Glutamatergic neuron (in vitro differentiated cells): ENCODE results near the gene CMTM4. TPM values are rescaled to one million over a fixed set of nuclear protein-coding genes. Genes with fewer than 3 reads are reported as not detected.

Source experiments
- DNase-seq: peaks from one replicate; pipeline ENCODE4 v3.0.0; 2022
- H3K27ac Mint-ChIP-seq: one replicate; pipeline ENCODE4 v1.8.0; 2020; ENCODE audit warnings: mild to moderate bottlenecking, mixed read lengths, inconsistent platforms; ENCODE audit not compliant: unreplicated experiment
- H3K27me3 Mint-ChIP-seq: one replicate; pipeline ENCODE4 v1.8.0; 2020; ENCODE audit warnings: mild to moderate bottlenecking, moderate library complexity, mixed read lengths, inconsistent platforms; ENCODE audit not compliant: unreplicated experiment
- H3K36me3 Mint-ChIP-seq: one replicate; pipeline ENCODE4 v1.8.0; 2020; ENCODE audit warnings: mild to moderate bottlenecking, mixed read lengths, inconsistent platforms; ENCODE audit not compliant: unreplicated experiment
- H3K4me1 Mint-ChIP-seq: one replicate; pipeline ENCODE4 v1.8.0; 2020; ENCODE audit warnings: mild to moderate bottlenecking, low read depth, mixed read lengths, inconsistent platforms; ENCODE audit not compliant: unreplicated experiment
- H3K4me3 Mint-ChIP-seq: one replicate; pipeline ENCODE4 v1.8.0; 2020; ENCODE audit warnings: mild to moderate bottlenecking, mixed read lengths, inconsistent platforms; ENCODE audit not compliant: unreplicated experiment
- H3K9me3 Mint-ChIP-seq: one replicate; pipeline ENCODE4 v1.8.0; 2020; ENCODE audit warnings: mild to moderate bottlenecking, moderate library complexity, mixed read lengths, inconsistent platforms; ENCODE audit not compliant: unreplicated experiment
- CTCF ChIP-seq: fragments of 200-600 bp; sonication (generic); IDR thresholded peaks from one replicate; pipeline ENCODE4 v1.5.0; 2021; ENCODE audit not compliant: partially characterized antibody, unreplicated experiment
- total RNA-seq: library from RNA; stranded (reverse); fragmentation: NEBNext Ultra II Directional; extraction: Animal tissue kit (Norgen Biotek cat#: 25700); gene quantifications from one replicate; pipeline ENCODE4 v1.2.1, GENCODE V29; 2021; ENCODE audit not compliant: unreplicated experiment

Gene CMTM4
- total RNA-seq, 1 donor from 2014 or later: 8.2 TPM

GRCh38 chr16:66647866-66648265, 48.7 kb downstream of the CMTM4 start:
- Mint-ChIP-seq H3K27me3 (peaks cover 2% of the 10 kb centered on the region), H3K4me1 (peaks cover 4% of the 10 kb centered on the region), H3K36me3 (no peaks in the 10 kb centered on the region), H3K9me3 (no peaks in the 10 kb centered on the region), H3K27ac (no peak overlapping the region), H3K4me3 (no peak overlapping the region)
- no peak for DNase-seq
- TF ChIP-seq CTCF: no peak

GRCh38 chr16:66641387-66641786, 55.2 kb downstream of the CMTM4 start:
- no peaks in the 10 kb centered on the region for H3K27me3 Mint-ChIP-seq
- no peak overlapping the region for H3K27ac Mint-ChIP-seq
- H3K4me1 Mint-ChIP-seq: peaks cover 2% of the 10 kb centered on the region
- no peak for DNase-seq
- TF ChIP-seq CTCF: no peak
- no peaks in the 10 kb centered on the region for H3K36me3 Mint-ChIP-seq
- peaks cover 3% of the 10 kb centered on the region for H3K9me3 Mint-ChIP-seq
- no peak overlapping the region for H3K4me3 Mint-ChIP-seq

- Mint-ChIP-seq H3K27me3 (no peaks in the 10 kb centered on the region), H3K36me3 (no peaks in the 10 kb centered on the region), H3K9me3 (peaks cover 3% of the 10 kb centered on the region), H3K4me1 (peaks cover 2% of the 10 kb centered on the region), H3K27ac (no peak overlapping the region), H3K4me3 (no peak overlapping the region)
- TF ChIP-seq CTCF: no peak
- no peak for DNase-seq
These were observed 55.7 kb downstream of the CMTM4 start for GRCh38 chr16:66640724-66641314.

- no peak for TF ChIP-seq CTCF
- H3K4me1 Mint-ChIP-seq: peaks cover 2% of the 10 kb centered on the region
- no peak for DNase-seq
- no peak overlapping the region for H3K27ac Mint-ChIP-seq
- H3K36me3 Mint-ChIP-seq: no peaks in the 10 kb centered on the region
- peaks cover 3% of the 10 kb centered on the region for H3K9me3 Mint-ChIP-seq
- no peaks in the 10 kb centered on the region for H3K27me3 Mint-ChIP-seq
- no peak overlapping the region for H3K4me3 Mint-ChIP-seq
These were observed 57.3 kb downstream of the CMTM4 start for GRCh38 chr16:66639091-66639885.

- Mint-ChIP-seq H3K4me3 (no peak overlapping the region), H3K27ac (no peak overlapping the region), H3K4me1 (peaks cover 2% of the 10 kb centered on the region), H3K27me3 (no peaks in the 10 kb centered on the region), H3K9me3 (peaks cover 3% of the 10 kb centered on the region), H3K36me3 (no peaks in the 10 kb centered on the region)
- DNase-seq: no peak
- no peak for TF ChIP-seq CTCF
These were observed 58.7 kb downstream of the CMTM4 start for GRCh38 chr16:66637806-66638205.
